ENCODE measurements around the gene FLNA. TPM values are rescaled to one million over a fixed set of nuclear protein-coding genes. Genes with fewer than 3 reads are reported as not detected.

Gene FLNA
- 1,760 and 2,009 TPM in 2 replicates for total RNA-seq

GRCh38 chrX:154374313-154375155 is at the start of gene FLNA:
TSS of gene FLNA (minus strand) at chrX:154374634. CDS start at chrX:154371245, 3,389 bp downstream.

GRCh38 chrX:154409222-154409871 is 34.9 kb upstream of the FLNA start, which contains the start of gene DNASE1L1:
TSS of gene DNASE1L1 (minus strand) at chrX:154409254. CDS start at chrX:154405568, 3,686 bp downstream.

GRCh38 chrX:154397888-154398667 is 23.6 kb upstream of the FLNA start, which contains the start of gene RPL10:
TSS of gene RPL10 (plus strand) at chrX:154398377. CDS start at chrX:154398520, 143 bp downstream.

GRCh38 chrX:154378799-154379568 is 4.5 kb upstream of the FLNA start, which contains the start of gene EMD:
TSS of gene EMD (plus strand) at chrX:154379295. CDS start at chrX:154379485, 190 bp downstream.

Other genes with a start within 250 kb of the FLNA start
- gene OPN1LW, start 230.4 kb downstream of the FLNA start, total RNA-seq, result not detected in 2 replicates
- gene OPN1MW, start 192.0 kb downstream of the FLNA start, total RNA-seq, result not detected in 2 replicates
- not detected in 2 replicates for gene OPN1MW2, start 154.9 kb downstream of the FLNA start, total RNA-seq
- gene OPN1MW3, start 117.1 kb downstream of the FLNA start, total RNA-seq, result not detected in 2 replicates
- not detected in 2 replicates for gene TEX28, start 79.5 kb downstream of the FLNA start, total RNA-seq
- not detected in 2 replicates for gene TKTL1, start 78.8 kb downstream of the FLNA start, total RNA-seq
- gene EMD, start 4.7 kb upstream of the FLNA start, total RNA-seq, result 20.9 and 21.5 TPM in 2 replicates
- gene RPL10, start 23.7 kb upstream of the FLNA start, total RNA-seq, result 2,454 and 2,688 TPM in 2 replicates
- gene DNASE1L1, start 34.6 kb upstream of the FLNA start, total RNA-seq, result 65.9 and 68.6 TPM in 2 replicates
- 10.8 and 14.1 TPM in 2 replicates for gene TAFAZZIN, start 36.9 kb upstream of the FLNA start, total RNA-seq
- gene ATP6AP1, start 54.0 kb upstream of the FLNA start, total RNA-seq, result 46.6 and 57.0 TPM in 2 replicates
- gene GDI1, start 62.5 kb upstream of the FLNA start, total RNA-seq, result 58.6 and 81.1 TPM in 2 replicates
- 101 and 107 TPM in 2 replicates for gene FAM50A, start 69.5 kb upstream of the FLNA start, total RNA-seq
- 6.7 and 17.0 TPM in 2 replicates for gene PLXNA3, start 83.6 kb upstream of the FLNA start, total RNA-seq
- gene LAGE3, start 104.6 kb upstream of the FLNA start, total RNA-seq, result 13.7 and 18.5 TPM in 2 replicates
- gene UBL4A, start 112.0 kb upstream of the FLNA start, total RNA-seq, result 30.3 and 39.9 TPM in 2 replicates
- gene SLC10A3, start 116.0 kb upstream of the FLNA start, total RNA-seq, result 11.8 and 22.7 TPM in 2 replicates
- gene FAM3A, start 141.6 kb upstream of the FLNA start, total RNA-seq, result 32.1 and 41.6 TPM in 2 replicates
- 90.3 and 91.0 TPM in 2 replicates for gene G6PD, start 172.2 kb upstream of the FLNA start, total RNA-seq
- gene IKBKG, start 173.0 kb upstream of the FLNA start, total RNA-seq, result 13.4 and 13.7 TPM in 2 replicates
- 0.18 TPM in 1 of 2 replicates, not detected in the other for gene CTAG1A, start 210.5 kb upstream of the FLNA start, total RNA-seq
- not detected in 2 replicates for gene CTAG1B, start 244.6 kb upstream of the FLNA start, total RNA-seq

All from smooth muscle cell of bladder (primary cell).